Osteoblast (primary cell): ENCODE measurements around the gene CHSY3. TPM values are rescaled to one million over a fixed set of nuclear protein-coding genes. Genes with fewer than 3 reads are reported as not detected.

ENCODE experiments used
- DNase-seq: peaks from one replicate; pipeline ENCODE4 v3.0.0; 2011; ENCODE audit warnings: low spot score, mixed read lengths; ENCODE audit not compliant: insufficient read length; ENCODE audit errors: missing footprints
- H2AFZ ChIP-seq: 2 replicates; pipeline ENCODE4 v1.6.0; 2011; ENCODE audit warnings: mild to moderate bottlenecking, low read length
- H3K27ac ChIP-seq: 2 replicates; pipeline ENCODE4 v1.5.1; 2011; ENCODE audit warnings: mild to moderate bottlenecking, low read depth, low read length, moderate library complexity
- H3K27me3 ChIP-seq: 2 replicates; pipeline ENCODE4 v1.6.0; 2012; ENCODE audit warnings: mild to moderate bottlenecking, control low read depth, inconsistent platforms, low read length, moderate library complexity; ENCODE audit not compliant: insufficient read depth
- H3K36me3 ChIP-seq: 2 replicates; pipeline ENCODE4 v1.5.1; 2011; ENCODE audit warnings: mild to moderate bottlenecking, low read length, control low read depth, moderate library complexity; ENCODE audit not compliant: insufficient read depth
- H3K4me1 ChIP-seq: 2 replicates; pipeline ENCODE4 v1.5.1; 2011; ENCODE audit warnings: mild to moderate bottlenecking, low read length, control low read depth, moderate library complexity; ENCODE audit not compliant: insufficient read depth
- H3K4me2 ChIP-seq: 2 replicates; pipeline ENCODE4 v1.6.0; 2011; ENCODE audit warnings: mild to moderate bottlenecking, low read length; ENCODE audit not compliant: insufficient read depth
- H3K4me3 ChIP-seq: fragments of 200-600 bp; sonication (generic); 3 replicates; pipeline ENCODE4 v1.5.1; 2012; ENCODE audit warnings: mild to moderate bottlenecking, low read length, inconsistent platforms; ENCODE audit not compliant: insufficient read depth
- H3K79me2 ChIP-seq: 2 replicates; pipeline ENCODE4 v1.6.0; 2012; ENCODE audit warnings: mild to moderate bottlenecking, low read length, control low read depth, inconsistent platforms; ENCODE audit not compliant: insufficient read depth
- H3K9me3 ChIP-seq: 2 replicates; pipeline ENCODE4 v1.5.1; 2011; ENCODE audit warnings: low read depth, low read length, control low read depth
- H4K20me1 ChIP-seq: 2 replicates; pipeline ENCODE4 v1.6.0; 2012; ENCODE audit warnings: mild to moderate bottlenecking, low read length, control low read depth; ENCODE audit not compliant: insufficient read depth
- CTCF ChIP-seq: IDR thresholded peaks from 2 replicates; pipeline ENCODE4 v1.5.1; 2011; ENCODE audit warnings: mild to moderate bottlenecking, low read depth, low read length, moderate library complexity; ENCODE audit errors: extremely low read depth
- total RNA-seq: library from RNA; depleted of rRNA; stranded (reverse); fragments of >200 nt; gene quantifications from 2 replicates; pipeline ENCODE4 v1.2.3, GENCODE V29; 2012

Gene CHSY3
- total RNA-seq, 1 donor: 12.3 TPM

GRCh38 chr5:130109152-130109551 lies 204.9 kb downstream of the CHSY3 start:
- Histone ChIP-seq H3K4me2 (no peak overlapping the region), H3K27me3 (no peaks in the 10 kb centered on the region), H3K4me3 (no peak overlapping the region), H4K20me1 (no peaks in the 10 kb centered on the region), H3K27ac (no peak overlapping the region), H3K4me1 (peaks cover 27% of the 10 kb centered on the region), H3K9me3 (no peaks in the 10 kb centered on the region), H3K79me2 (no peaks in the 10 kb centered on the region), H2AFZ (no peak overlapping the region), H3K36me3 (no peaks in the 10 kb centered on the region)
- no peak for DNase-seq
- peak; percentile 68 for TF ChIP-seq CTCF

GRCh38 chr5:130110328-130110727 lies 206.1 kb downstream of the CHSY3 start:
- H3K79me2 ChIP-seq: no peaks in the 10 kb centered on the region
- H2AFZ ChIP-seq: no peak overlapping the region
- TF ChIP-seq CTCF: no peak
- no peaks in the 10 kb centered on the region for H4K20me1 ChIP-seq
- H3K36me3 ChIP-seq: no peaks in the 10 kb centered on the region
- H3K27me3 ChIP-seq: no peaks in the 10 kb centered on the region
- no peak overlapping the region for H3K4me2 ChIP-seq
- H3K4me1 ChIP-seq: peaks cover 16% of the 10 kb centered on the region
- no peak for DNase-seq
- H3K4me3 ChIP-seq: no peak overlapping the region
- peak overlapping the region; percentile 2 for H3K27ac ChIP-seq
- no peaks in the 10 kb centered on the region for H3K9me3 ChIP-seq

- Histone ChIP-seq H3K4me2 (no peak overlapping the region), H3K27me3 (no peaks in the 10 kb centered on the region), H3K9me3 (no peaks in the 10 kb centered on the region), H4K20me1 (no peaks in the 10 kb centered on the region), H2AFZ (no peak overlapping the region), H3K36me3 (no peaks in the 10 kb centered on the region), H3K4me3 (no peak overlapping the region), H3K79me2 (no peaks in the 10 kb centered on the region), H3K27ac (no peak overlapping the region), H3K4me1 (peaks cover 10% of the 10 kb centered on the region)
- TF ChIP-seq CTCF: no peak
- DNase-seq: no peak
Observed at GRCh38 chr5:130111746-130112145, 207.5 kb downstream of the CHSY3 start.

GRCh38 chr5:130112246-130112645 lies 208.0 kb downstream of the CHSY3 start:
- H2AFZ ChIP-seq: no peak overlapping the region
- H3K27ac ChIP-seq: no peak overlapping the region
- no peak overlapping the region for H3K4me3 ChIP-seq
- no peak for TF ChIP-seq CTCF
- H3K27me3 ChIP-seq: no peaks in the 10 kb centered on the region
- H3K4me2 ChIP-seq: no peak overlapping the region
- H3K4me1 ChIP-seq: peaks cover 10% of the 10 kb centered on the region
- H3K9me3 ChIP-seq: no peaks in the 10 kb centered on the region
- H3K79me2 ChIP-seq: no peaks in the 10 kb centered on the region
- DNase-seq: no peak
- no peaks in the 10 kb centered on the region for H3K36me3 ChIP-seq
- no peaks in the 10 kb centered on the region for H4K20me1 ChIP-seq
